IMR-90 (cell line): ENCODE data around the gene TNS3.

Source experiments
- BHLHE40 ChIP-seq: fragments of 150-350 bp; IDR thresholded peaks from 2 replicates; pipeline ENCODE4 v1.6.1; 2016; ENCODE audit warnings: mild to moderate bottlenecking, low read depth, low read length
- CEBPB ChIP-seq: IDR thresholded peaks from 2 replicates; pipeline ENCODE4 v1.6.1; 2012; ENCODE audit warnings: low read depth, low read length, improper control_type of control experiment
- CHD1 ChIP-seq: IDR thresholded peaks from 2 replicates; pipeline ENCODE4 v1.6.1; 2012; ENCODE audit warnings: low read depth, low read length, improper control_type of control experiment
- FOS ChIP-seq: fragments of 150-350 bp; IDR thresholded peaks from 2 replicates; pipeline ENCODE4 v1.6.1; 2016; ENCODE audit warnings: low read depth, low read length
- MAFK ChIP-seq: IDR thresholded peaks from 2 replicates; pipeline ENCODE4 v1.6.1; 2012; ENCODE audit warnings: low read depth, low read length, improper control_type of control experiment
- MAZ ChIP-seq: IDR thresholded peaks from 2 replicates; pipeline ENCODE4 v1.6.1; 2012; ENCODE audit warnings: low read depth, mild to moderate bottlenecking, low read length, improper control_type of control experiment, moderate library complexity, borderline replicate concordance
- MXI1 ChIP-seq: IDR thresholded peaks from 2 replicates; pipeline ENCODE4 v1.6.1; 2012; ENCODE audit warnings: low read depth, mild to moderate bottlenecking, low read length, moderate library complexity, borderline replicate concordance
- POLR2A ChIP-seq: IDR thresholded peaks from 2 replicates; pipeline ENCODE4 v1.6.1; 2012; ENCODE audit warnings: mild to moderate bottlenecking, low read depth, low read length
- RCOR1 ChIP-seq: IDR thresholded peaks from 2 replicates; pipeline ENCODE4 v1.6.1; 2012; ENCODE audit warnings: mild to moderate bottlenecking, low read length, improper control_type of control experiment; ENCODE audit not compliant: insufficient replicate concordance
- SMC3 ChIP-seq: fragments of 150-350 bp; IDR thresholded peaks from 2 replicates; pipeline ENCODE4 v1.6.1; 2016; ENCODE audit warnings: low read depth, mild to moderate bottlenecking, antibody characterized with exemption, low read length, moderate library complexity
- TF ChIP-seq, protein P1 (sequence below): conservative IDR thresholded peaks from 2 replicates; pipeline ENCODE4 v1.5.1; 2012; ENCODE audit warnings: mild to moderate bottlenecking, low read depth, low read length, improper control_type of control experiment
- TF ChIP-seq, protein P2 (sequence below): fragments of 150-350 bp; IDR thresholded peaks from 2 replicates; pipeline ENCODE4 v1.6.1; 2017; ENCODE audit warnings: mild to moderate bottlenecking, antibody characterized with exemption, low read length, low read depth
- TF ChIP-seq, protein P3 (sequence below): fragments of 150-350 bp; IDR thresholded peaks from 2 replicates; pipeline ENCODE4 v1.6.1; 2016; ENCODE audit warnings: low read depth, mild to moderate bottlenecking, low read length, moderate library complexity, borderline replicate concordance

DNA sequence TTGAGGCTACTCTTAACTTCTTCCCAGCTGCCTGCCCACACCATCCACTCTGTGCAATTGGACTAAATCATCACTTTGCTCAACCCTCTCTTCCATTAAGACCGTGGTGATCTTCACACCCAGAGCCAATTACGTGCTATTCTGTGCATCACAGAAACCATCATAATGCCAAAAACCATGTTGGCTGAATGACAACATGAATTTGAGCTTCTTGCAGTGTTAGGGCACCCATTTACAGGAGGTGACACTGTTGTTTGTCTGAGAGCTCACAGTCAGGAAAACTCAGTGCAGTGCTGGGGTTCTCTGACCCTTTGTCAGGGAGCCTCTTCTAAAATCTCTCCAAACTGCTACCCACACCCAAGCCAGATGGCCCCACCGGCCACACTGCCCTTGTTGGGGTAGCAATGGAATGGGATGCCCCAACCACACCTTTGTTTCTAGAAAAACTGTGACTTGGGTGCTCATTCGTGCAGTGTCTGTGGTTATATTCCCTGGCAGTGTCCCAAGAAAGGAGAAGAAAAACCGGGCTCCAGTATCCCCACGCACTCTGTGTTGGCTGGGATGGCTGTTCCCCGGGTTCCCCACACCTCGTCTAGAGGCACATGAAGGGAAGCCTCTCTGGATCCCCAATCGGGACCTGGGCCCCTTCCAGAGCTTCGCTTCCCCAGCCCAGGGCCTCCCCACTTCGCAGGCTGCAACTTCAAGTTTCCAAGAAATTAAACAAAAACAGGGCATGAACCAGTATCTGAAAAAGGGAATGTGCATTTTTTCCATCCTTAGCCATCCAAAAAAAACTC is 2.0 kb upstream of the TNS3 start:
- TF ChIP-seq, protein P1, sequence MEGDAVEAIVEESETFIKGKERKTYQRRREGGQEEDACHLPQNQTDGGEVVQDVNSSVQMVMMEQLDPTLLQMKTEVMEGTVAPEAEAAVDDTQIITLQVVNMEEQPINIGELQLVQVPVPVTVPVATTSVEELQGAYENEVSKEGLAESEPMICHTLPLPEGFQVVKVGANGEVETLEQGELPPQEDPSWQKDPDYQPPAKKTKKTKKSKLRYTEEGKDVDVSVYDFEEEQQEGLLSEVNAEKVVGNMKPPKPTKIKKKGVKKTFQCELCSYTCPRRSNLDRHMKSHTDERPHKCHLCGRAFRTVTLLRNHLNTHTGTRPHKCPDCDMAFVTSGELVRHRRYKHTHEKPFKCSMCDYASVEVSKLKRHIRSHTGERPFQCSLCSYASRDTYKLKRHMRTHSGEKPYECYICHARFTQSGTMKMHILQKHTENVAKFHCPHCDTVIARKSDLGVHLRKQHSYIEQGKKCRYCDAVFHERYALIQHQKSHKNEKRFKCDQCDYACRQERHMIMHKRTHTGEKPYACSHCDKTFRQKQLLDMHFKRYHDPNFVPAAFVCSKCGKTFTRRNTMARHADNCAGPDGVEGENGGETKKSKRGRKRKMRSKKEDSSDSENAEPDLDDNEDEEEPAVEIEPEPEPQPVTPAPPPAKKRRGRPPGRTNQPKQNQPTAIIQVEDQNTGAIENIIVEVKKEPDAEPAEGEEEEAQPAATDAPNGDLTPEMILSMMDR: no peak
- TF ChIP-seq POLR2A (no peak), RCOR1 (no peak), CHD1 (no peak), CEBPB (no peak), SMC3 (no peak), MAZ (no peak), MAFK (no peak), MXI1 (no peak), BHLHE40 (no peak), FOS (no peak)
- TF ChIP-seq, protein P2, sequence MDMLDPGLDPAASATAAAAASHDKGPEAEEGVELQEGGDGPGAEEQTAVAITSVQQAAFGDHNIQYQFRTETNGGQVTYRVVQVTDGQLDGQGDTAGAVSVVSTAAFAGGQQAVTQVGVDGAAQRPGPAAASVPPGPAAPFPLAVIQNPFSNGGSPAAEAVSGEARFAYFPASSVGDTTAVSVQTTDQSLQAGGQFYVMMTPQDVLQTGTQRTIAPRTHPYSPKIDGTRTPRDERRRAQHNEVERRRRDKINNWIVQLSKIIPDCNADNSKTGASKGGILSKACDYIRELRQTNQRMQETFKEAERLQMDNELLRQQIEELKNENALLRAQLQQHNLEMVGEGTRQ: no peak
- TF ChIP-seq, protein P3, sequence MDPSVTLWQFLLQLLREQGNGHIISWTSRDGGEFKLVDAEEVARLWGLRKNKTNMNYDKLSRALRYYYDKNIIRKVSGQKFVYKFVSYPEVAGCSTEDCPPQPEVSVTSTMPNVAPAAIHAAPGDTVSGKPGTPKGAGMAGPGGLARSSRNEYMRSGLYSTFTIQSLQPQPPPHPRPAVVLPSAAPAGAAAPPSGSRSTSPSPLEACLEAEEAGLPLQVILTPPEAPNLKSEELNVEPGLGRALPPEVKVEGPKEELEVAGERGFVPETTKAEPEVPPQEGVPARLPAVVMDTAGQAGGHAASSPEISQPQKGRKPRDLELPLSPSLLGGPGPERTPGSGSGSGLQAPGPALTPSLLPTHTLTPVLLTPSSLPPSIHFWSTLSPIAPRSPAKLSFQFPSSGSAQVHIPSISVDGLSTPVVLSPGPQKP: no peak
